Dendritic cell treated with granulocyte-macrophage colony-stimulating factor and Interleukin-4, amounts not matched to agents 40 ng/mL and 50 ng/mL, for 4 days (primary cell): Measurements from ENCODE around the gene DHRSX.
A peak's percentile ranks its signal among the peaks of the same experiment; 100 is the strongest.

ENCODE experiments used
- H3K27ac Mint-ChIP-seq: one replicate; pipeline ENCODE4 v1.8.0; 2022; ENCODE audit warnings: mild to moderate bottlenecking, mixed read lengths
- H3K27me3 Mint-ChIP-seq: one replicate; pipeline ENCODE4 v1.8.0; 2022; ENCODE audit warnings: mild to moderate bottlenecking, mixed read lengths
- H3K36me3 Mint-ChIP-seq: one replicate; pipeline ENCODE4 v1.8.0; 2022; ENCODE audit warnings: low read depth, mixed read lengths
- H3K4me1 Mint-ChIP-seq: one replicate; pipeline ENCODE4 v1.8.0; 2022; ENCODE audit warnings: low read depth, mixed read lengths
- H3K4me3 Mint-ChIP-seq: one replicate; pipeline ENCODE4 v1.8.0; 2022; ENCODE audit warnings: mild to moderate bottlenecking, moderate library complexity, mixed read lengths
- H3K9me3 Mint-ChIP-seq: one replicate; pipeline ENCODE4 v1.8.0; 2022; ENCODE audit warnings: mixed read lengths
- intact Hi-C: fragments of 100-400 bp; cut with micrococcal nuclease; formaldehyde crosslinking; loops from one replicate; pipeline ENCODE4 v1.15.0; 2022

DHRSX gene

DNA sequence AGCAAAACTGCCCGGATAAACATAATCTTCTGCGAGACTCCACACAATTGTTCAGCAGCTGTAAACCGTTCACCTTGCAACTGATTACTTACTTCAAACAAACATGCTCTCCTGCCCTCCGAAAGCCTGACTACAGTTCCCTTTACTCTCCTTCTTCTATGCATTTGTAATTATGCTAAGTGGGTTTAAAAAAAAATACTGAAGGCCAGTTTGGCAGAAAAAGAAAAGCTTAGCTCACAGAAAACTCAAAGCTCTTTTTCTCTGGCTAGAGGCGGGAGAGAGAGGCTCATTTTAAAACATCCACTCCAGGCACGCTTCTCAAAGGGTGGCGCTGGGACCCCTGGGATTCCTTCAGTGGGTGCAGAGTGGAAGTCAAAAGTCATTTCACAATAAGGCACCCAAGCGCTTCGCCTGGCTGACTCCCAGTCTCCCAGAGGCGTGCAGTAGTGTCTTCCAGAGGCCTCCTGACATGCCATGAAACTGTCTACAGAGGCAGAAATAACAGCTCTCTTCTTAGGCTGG, 1.9 kb downstream of the DHRSX start:
- peaks cover 26% of the 10 kb centered on the region for H3K4me1 Mint-ChIP-seq
- H3K27me3 Mint-ChIP-seq = no peaks in the 10 kb centered on the region
- H3K36me3 Mint-ChIP-seq = peaks cover 16% of the 10 kb centered on the region
- peak overlapping the region; percentile 87 for H3K27ac Mint-ChIP-seq
- intact Hi-C loops = loop anchor here (5.0 kb wide), 2 partner anchors 78 to 93 kb away; no protein-coding TSS in a partner anchor
- no peaks in the 10 kb centered on the region for H3K9me3 Mint-ChIP-seq
- H3K4me3 Mint-ChIP-seq = peak overlapping the region; percentile 82

DNA sequence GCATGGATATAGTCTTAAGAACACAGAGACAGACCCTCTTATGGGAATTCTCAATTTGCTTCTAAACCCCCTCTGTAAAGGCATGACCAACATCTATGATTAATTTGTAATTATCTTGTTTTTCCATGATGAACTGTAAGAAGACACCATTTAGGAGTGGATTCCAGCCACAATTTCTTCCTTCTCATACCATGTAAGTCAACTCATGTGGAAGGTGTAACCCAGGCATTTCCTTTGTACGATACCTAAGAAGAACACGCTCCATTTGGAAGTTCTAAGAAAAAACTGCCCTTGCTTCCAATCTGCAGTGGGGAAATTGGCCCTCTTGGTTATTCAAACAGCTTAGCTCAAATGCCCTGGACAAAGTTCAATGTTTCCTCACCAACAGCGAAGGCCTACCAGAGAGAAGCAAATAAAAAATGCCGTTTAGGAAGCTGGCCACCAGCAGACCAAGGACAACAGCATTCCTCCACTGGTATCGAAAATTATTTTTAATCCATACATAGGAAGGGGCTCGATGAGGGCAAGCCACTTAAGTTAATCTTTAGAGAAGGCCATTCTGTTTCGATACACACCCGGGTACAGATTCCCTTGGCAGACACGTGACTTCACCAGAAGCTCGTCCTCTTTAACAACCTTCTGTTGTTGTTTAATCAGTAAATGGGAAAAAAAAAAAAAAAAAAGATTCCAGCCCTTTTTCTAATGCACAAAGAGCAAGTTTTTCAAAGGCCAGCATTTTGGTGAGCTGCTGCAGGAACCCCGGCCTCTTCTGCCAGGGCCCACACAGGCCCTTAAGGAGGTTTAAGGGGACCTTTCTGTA, 2.6 kb downstream of the DHRSX start:
- Mint-ChIP-seq H3K27me3 (no peaks in the 10 kb centered on the region), H3K36me3 (peaks cover 16% of the 10 kb centered on the region), H3K27ac (peak overlapping the region; percentile 87), H3K9me3 (no peaks in the 10 kb centered on the region), H3K4me3 (peak overlapping the region; percentile 82), H3K4me1 (peaks cover 26% of the 10 kb centered on the region)
- intact Hi-C loops = loop anchor here (5.0 kb wide), 2 partner anchors 79 to 94 kb away; no protein-coding TSS in a partner anchor

DNA sequence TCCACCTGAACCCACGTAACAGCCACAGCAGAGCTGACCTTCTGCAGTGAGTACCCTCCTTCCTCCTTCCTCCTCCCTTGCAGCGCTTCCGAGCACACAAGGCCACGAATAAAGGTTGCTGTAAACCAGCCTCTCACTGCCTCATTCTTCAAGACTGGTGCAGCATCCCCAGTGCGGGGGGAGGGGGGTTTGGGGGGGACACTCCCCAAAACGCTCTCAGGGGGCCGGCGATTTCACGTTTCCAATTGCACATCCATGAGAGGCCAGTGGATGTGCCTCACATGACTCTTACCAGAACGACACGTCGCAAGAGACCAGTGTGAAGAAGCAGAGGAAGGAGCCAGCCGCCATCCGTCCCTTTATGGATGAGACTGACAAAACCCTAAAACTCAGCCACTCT, 5.2 kb downstream of the DHRSX start:
- no peaks in the 10 kb centered on the region for H3K9me3 Mint-ChIP-seq
- no peak overlapping the region for H3K27ac Mint-ChIP-seq
- no peak overlapping the region for H3K4me3 Mint-ChIP-seq
- H3K27me3 Mint-ChIP-seq = no peaks in the 10 kb centered on the region
- intact Hi-C loops = loop anchor here (5.0 kb wide), 2 partner anchors 82 to 97 kb away; no protein-coding TSS in a partner anchor
- H3K36me3 Mint-ChIP-seq = peaks cover 42% of the 10 kb centered on the region
- peaks cover 31% of the 10 kb centered on the region for H3K4me1 Mint-ChIP-seq

DNA sequence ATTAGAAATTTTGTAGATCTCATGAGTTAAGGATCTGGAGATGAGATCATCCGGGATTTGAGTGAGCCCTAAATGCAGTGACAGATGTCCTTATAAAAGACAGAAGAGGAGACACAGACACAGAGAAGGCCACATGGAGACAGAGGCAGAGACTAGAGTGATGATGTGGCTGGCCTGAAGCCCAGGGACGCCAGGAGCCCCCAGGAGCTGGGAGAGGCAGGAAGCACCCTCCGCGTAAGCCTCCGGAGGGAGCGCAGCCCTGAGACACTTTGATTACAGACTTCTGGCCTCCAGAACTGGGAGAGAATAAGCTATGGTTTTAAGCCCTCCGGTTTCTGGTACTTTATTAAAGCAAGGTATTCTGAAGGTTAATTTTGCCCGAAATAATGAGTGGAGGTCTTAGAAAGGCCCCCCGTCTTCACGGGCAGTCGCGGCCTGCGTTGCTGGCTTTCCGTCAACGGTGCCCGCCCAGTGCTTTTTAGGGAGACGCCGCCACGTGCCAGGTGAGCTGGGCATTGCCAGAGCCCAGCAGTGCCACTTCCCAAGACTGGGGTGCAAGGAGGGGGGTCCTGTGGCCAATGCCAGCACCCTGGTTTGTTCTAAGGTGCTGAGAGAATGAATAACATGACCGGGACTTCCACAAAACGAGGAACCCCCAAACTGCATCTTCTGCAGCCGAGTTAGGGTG, 8.1 kb downstream of the DHRSX start:
- Mint-ChIP-seq H3K9me3 (no peaks in the 10 kb centered on the region), H3K27me3 (no peaks in the 10 kb centered on the region), H3K4me3 (no peak overlapping the region), H3K27ac (no peak overlapping the region), H3K36me3 (peaks cover 67% of the 10 kb centered on the region), H3K4me1 (peaks cover 11% of the 10 kb centered on the region)
- intact Hi-C loops = no loop called here

DNA sequence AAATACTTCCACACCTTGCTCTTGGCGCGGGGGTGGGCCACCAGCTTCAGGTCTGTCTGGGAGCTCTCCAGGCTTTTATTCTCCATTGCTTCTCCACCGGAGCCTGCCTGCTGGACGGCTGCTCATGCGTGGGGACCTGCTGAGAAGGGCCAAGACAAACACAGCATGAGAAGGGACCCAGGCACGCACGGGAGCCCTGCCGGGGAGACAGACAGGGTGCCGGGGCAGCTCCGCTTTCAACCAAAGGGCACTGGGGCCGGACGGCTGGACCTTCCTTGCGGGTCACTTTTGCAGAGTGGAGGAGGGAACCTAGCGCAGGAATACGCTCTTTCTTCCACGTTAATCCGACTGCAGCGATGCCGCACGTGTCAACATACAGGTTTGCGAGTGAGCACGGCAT, 10.1 kb downstream of the DHRSX start:
- Mint-ChIP-seq H3K27ac (no peak overlapping the region), H3K36me3 (peaks cover 79% of the 10 kb centered on the region), H3K4me1 (peaks cover 17% of the 10 kb centered on the region), H3K4me3 (no peak overlapping the region), H3K27me3 (no peaks in the 10 kb centered on the region), H3K9me3 (no peaks in the 10 kb centered on the region)
- intact Hi-C loops = no loop called here

DNA sequence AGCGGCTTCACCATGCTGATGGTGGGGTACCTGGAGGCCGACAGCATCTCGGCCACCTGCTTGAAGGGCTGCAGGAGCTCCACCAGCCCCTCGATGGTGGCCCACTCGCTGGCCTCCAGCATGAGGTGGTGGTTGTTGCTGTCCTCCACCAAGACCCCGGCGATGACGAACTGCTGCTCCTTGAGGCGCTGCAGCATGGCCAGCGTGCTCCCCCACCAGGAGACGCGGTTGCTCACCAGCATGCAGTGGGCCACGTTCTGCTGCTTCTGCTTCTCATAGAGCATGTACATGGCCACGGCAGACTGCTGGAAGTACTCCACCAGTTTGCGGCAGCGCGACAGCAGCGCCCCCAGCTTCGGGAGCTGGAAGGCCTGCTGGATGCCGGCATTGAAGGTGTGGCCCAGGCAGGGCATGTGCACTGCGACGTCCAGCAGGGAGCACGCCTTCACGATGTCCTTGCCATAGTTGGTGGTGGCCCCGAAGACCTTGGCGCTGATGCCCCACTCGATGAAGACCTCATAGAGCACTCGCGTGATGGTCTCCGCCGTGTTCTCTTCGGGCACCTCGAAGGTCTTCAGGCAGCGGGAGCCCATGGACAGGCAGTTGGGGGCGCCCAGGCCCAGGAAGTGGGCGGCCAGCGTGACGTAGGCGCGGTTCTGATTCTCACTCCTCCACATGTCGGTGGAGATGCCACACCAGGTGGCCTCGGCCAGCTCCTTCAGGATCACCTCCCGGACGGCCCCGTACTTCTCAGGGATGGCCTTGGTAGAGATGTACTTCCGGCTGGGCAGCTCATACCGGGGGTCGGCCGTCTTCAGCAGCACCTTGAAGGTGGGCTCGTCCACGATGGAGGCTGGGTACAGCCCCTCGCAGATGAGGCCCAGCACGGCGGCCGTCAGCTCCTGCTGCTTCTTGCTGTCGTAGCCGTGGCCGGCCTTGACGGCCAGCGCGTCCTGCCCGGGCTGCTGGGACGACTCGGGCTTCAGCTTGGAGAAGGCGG, 11.0 kb downstream of the DHRSX start:
- Mint-ChIP-seq H3K4me1 (peaks cover 16% of the 10 kb centered on the region), H3K27ac (no peak overlapping the region), H3K9me3 (no peaks in the 10 kb centered on the region), H3K27me3 (no peaks in the 10 kb centered on the region), H3K36me3 (peaks cover 84% of the 10 kb centered on the region), H3K4me3 (no peak overlapping the region)
- intact Hi-C loops = no loop called here

DNA sequence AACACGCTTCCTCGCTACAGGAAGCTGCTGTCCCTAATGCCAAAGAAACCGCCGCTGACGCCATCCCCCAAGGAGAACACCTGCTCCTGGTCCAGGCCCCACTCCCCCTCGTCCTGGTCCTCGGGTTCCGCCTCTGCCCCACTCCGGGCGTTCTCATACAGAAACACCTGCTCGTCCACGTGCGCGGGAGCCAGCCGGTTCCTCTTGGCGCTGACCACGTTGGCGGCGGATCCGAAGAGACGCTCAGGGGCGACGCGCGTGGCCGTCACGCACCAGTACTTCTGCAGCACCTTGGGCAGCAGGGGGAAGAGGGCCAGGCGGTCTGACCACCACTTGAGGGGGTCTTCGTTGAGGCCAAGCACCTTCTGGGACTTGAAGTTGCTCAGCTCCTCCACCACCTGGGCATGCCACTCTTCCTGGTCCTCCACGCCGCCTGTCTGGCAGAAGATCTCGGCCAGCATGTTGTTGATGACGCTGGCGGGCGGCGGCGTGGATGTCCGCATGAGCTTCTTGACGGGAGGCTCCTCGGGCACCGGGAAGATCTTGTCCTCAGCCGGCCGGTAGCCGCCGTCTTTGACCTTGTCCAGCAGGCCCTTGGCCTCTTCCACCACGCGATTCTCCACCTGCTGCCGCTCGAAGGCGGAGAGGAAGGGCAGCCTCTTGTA, 12.0 kb downstream of the DHRSX start:
- Mint-ChIP-seq H3K4me3 (no peak overlapping the region), H3K4me1 (peaks cover 16% of the 10 kb centered on the region), H3K9me3 (no peaks in the 10 kb centered on the region), H3K36me3 (peaks cover 94% of the 10 kb centered on the region), H3K27ac (no peak overlapping the region), H3K27me3 (no peaks in the 10 kb centered on the region)
- intact Hi-C loops = no loop called here

DNA sequence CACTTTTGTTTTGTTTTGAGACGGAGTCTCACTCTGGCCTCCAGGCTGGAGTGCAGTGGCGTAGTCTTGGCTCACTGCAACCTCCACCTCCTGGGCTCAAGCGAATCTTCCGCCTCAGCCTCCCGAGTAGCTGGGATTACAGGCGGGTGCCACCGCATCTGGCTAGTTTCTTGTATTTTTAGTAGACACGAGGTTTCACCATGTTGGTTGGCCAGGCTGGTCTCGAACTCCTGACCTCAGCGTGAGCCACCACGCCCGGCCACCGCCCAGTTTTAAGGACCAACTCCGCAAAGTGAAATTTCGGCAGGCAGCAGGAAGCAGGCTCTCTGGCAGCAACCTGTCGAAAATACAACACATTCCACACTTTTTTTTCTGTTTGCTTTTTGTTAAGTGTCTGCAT, 13.4 kb downstream of the DHRSX start:
- no peak overlapping the region for H3K4me3 Mint-ChIP-seq
- intact Hi-C loops = no loop called here
- H3K4me1 Mint-ChIP-seq = peaks cover 12% of the 10 kb centered on the region
- H3K27ac Mint-ChIP-seq = no peak overlapping the region
- H3K9me3 Mint-ChIP-seq = no peaks in the 10 kb centered on the region
- no peaks in the 10 kb centered on the region for H3K27me3 Mint-ChIP-seq
- H3K36me3 Mint-ChIP-seq = peaks cover 92% of the 10 kb centered on the region

DNA sequence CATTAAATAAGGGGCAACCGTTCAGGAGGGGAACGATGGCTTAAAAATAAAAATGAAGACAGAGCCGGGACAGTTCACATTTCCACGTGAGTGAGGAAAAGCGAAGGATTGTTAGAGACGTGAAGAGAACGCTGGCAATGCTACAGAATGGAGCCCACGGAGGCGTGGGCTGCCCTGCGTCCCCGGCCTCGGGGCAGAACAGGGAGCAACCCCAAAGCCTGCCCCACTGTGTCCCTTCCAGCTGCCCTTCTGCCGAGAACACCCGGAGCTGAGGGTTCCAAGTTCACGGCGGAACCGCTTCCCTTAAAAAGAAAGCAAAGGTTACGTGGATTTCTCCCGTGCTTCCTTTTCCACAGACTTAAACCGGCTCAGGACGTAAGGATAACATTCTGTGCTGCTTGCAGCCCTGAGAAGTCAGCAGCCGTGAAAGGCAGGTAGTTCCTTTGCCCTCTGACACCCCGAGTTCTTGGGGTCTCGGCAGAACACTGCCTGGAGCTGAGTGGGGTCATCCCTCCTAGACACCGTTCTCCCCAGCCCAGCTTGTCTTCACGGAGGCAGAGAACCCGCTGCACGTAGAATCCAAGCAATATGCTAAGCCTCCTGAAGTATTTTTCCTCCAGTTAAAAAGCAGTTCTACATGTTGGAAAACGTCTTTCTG, 14.2 kb downstream of the DHRSX start:
- Mint-ChIP-seq H3K27ac (no peak overlapping the region), H3K36me3 (peaks cover 84% of the 10 kb centered on the region), H3K27me3 (no peaks in the 10 kb centered on the region), H3K4me3 (no peak overlapping the region), H3K4me1 (peaks cover 10% of the 10 kb centered on the region), H3K9me3 (no peaks in the 10 kb centered on the region)
- intact Hi-C loops = no loop called here

DNA sequence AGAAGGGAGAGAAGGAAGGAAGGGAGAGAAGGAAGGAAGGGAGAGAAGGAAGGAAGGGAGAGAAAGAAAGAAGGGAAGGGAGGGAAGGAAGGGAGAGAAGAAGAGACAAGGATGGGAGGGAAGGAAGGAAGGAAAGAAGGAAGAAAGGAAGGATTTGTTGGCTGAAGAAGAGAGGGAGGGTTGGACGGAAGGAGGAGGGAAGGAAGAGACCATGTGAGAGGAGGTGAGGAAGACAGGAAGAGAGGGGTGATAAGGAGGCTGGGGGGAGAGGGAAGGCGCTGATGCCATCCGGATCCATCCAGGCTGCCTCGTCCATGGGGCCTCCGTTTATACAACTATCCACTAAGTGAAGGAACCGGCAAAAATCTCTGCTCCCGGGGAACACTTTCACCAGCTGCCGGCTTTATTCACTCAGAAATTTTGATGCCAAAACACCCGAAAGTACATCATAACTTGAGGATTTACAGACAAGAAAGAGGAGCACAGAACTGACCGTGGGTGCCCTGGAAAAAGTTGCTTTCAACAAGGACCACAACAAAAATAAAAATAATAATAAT, 14.9 kb downstream of the DHRSX start:
- H3K4me1 Mint-ChIP-seq = peaks cover 10% of the 10 kb centered on the region
- H3K36me3 Mint-ChIP-seq = peaks cover 77% of the 10 kb centered on the region
- H3K4me3 Mint-ChIP-seq = no peak overlapping the region
- H3K27ac Mint-ChIP-seq = peak overlapping the region; percentile 66
- no peaks in the 10 kb centered on the region for H3K9me3 Mint-ChIP-seq
- no peaks in the 10 kb centered on the region for H3K27me3 Mint-ChIP-seq
- intact Hi-C loops = no loop called here

DNA sequence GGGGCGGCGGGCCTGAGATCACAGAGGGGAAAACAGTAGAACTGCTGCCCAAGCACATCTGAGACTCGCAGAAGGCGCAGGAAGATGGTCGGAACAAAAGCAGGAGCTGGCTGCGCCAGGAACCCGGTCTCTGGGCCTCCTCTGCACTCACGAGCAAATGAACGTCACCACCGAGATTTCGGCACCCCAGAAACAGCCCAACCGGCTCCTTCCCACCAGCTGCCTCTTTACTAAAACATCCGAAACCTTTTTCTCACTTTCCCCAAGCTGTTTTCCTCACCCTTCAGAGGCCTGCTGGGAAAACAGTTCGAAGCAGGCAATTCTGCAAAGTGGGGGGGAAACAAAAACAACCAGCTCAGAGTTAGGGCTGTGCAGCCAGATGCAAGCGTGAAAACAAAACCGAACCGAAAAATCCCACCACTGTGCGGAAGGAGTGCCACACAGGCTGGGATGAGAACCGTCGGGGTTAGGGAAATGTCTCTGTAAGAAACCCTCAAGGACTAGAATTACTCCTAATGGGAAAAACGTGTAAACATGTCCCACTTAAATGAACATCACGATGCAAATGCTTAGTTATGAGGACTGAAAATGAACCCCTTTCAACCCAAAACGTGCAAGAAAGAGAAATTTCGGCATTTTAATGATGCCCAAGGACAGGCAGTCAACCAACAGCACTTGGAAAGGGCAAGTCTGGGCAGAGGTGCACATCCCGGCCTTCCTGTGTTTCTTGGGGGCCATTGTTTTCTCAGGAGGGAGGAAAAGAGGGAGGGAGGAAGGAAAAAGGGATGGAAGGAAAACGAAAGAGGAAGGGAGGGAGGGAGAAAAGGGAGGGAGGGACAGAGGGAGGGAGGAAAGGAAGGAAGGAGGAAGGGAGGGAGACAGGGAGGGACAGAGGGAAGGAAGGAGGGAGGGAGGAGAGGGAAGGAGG, 15.8 kb downstream of the DHRSX start:
- Mint-ChIP-seq H3K27me3 (no peaks in the 10 kb centered on the region), H3K27ac (peak overlapping the region; percentile 66), H3K4me1 (peaks cover 10% of the 10 kb centered on the region), H3K4me3 (no peak overlapping the region), H3K9me3 (peaks cover 3% of the 10 kb centered on the region), H3K36me3 (peaks cover 74% of the 10 kb centered on the region)
- intact Hi-C loops = no loop called here

DNA sequence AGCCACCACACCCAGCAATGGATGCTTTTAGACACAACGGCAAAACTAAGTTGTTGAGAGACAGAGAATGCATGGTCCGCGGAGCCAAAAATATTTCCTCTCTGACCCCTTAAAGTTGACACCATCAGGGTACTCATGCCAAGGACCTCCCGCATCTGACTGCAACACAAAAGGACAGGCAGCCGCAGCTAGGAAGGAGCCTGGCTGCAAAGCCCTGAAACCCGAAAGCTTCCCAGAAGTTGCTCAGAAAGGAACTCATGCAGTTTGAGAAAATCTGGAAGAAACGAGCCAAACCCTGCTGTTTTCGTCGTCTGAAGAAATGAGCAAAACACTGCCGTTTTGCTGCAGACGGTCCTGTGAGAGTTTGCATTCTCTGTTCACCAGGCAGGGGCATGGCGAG, 16.5 kb downstream of the DHRSX start:
- intact Hi-C loops = no loop called here
- no peaks in the 10 kb centered on the region for H3K27me3 Mint-ChIP-seq

More for the DNA sequence above, 16.5 kb downstream of the DHRSX start:
- Mint-ChIP-seq H3K36me3 (peaks cover 74% of the 10 kb centered on the region), H3K27ac (no peak overlapping the region), H3K4me1 (peaks cover 10% of the 10 kb centered on the region), H3K4me3 (no peak overlapping the region), H3K9me3 (peaks cover 6% of the 10 kb centered on the region)
